Mucosa of descending colon (tissue), 3 donors: ENCODE results near the gene RNF144A. TPM values are rescaled to one million over a fixed set of nuclear protein-coding genes. Genes with fewer than 3 reads are reported as not detected.

Experiments used
- ATAC-seq: fragments of 200-7000 bp; cut with Tn5 transposase; one replicate; pipeline ENCODE4 v1.9.1; 2020; ENCODE audit warnings: mild to moderate bottlenecking, moderate library complexity
- DNase-seq, 3 donors: peaks; one replicate each; pipeline ENCODE4 v3.0.0-alpha.2; 2020
- H3K36me3 ChIP-seq: fragments of 200-600 bp; one replicate; pipeline ENCODE4 v1.8.0; 2021; ENCODE audit warnings: low read depth, mild to moderate bottlenecking
- H3K4me1 ChIP-seq: fragments of 200-600 bp; one replicate; pipeline ENCODE4 v1.8.0; 2021; ENCODE audit warnings: low read depth, mild to moderate bottlenecking
- H3K4me3 ChIP-seq: fragments of 200-600 bp; one replicate; pipeline ENCODE4 v1.8.0; 2021; ENCODE audit warnings: mild to moderate bottlenecking
- H3K9me3 ChIP-seq: fragments of 200-600 bp; one replicate; pipeline ENCODE4 v1.8.0; 2021; ENCODE audit warnings: mild to moderate bottlenecking
- CTCF ChIP-seq: fragments of 200-600 bp; IDR thresholded peaks from one replicate; pipeline ENCODE4 v1.8.0; 2022; ENCODE audit warnings: antibody characterized with exemption, mild to moderate bottlenecking
- intact Hi-C, 2 donors: fragments of 100-400 bp; cut with DNase I in 1 of 2; cut with micrococcal nuclease in 1 of 2; formaldehyde crosslinking; loops; one replicate each; pipeline versions ENCODE4 v1.11.0 to v1.11.1; 2022; cut with DNase I, micrococcal nuclease
- total RNA-seq, 3 donors: library from RNA; stranded (reverse); fragmentation: NEBNext Ultra II Directional in 2 of 3; extraction: Animal tissue kit (Norgen Biotek cat#: 25700) in 2 of 3; gene quantifications; one replicate each; pipeline versions ENCODE4 v1.2.1 to v1.2.4, GENCODE V29; 2021 to 2023
- donor health status: DM: no; HTN: no; CAD: no; lungs with moderate emphysema.
- donor health status: DM: no; HTN: no; CAD: no.
- donor health status: DM: no; HTN: yes; CAD: no.

The RNF144A gene
- total RNA-seq, 3 donors from 2014 or later: 14.3 to 18.7 (median 18.3) TPM

GRCh38 chr2:7010391-7011054 is 93.3 kb downstream of the RNF144A start:
- intact Hi-C loops: no loop called here
- DNase-seq (no peak), ATAC-seq (no peak)
- Histone ChIP-seq H3K9me3 (no peaks in the 10 kb centered on the region), H3K4me3 (no peak overlapping the region), H3K4me1 (no peaks in the 10 kb centered on the region), H3K36me3 (no peaks in the 10 kb centered on the region)
- no peak for TF ChIP-seq CTCF

- no peak overlapping the region for H3K4me3 ChIP-seq
- intact Hi-C loops: no loop called here
- H3K4me1 ChIP-seq: no peaks in the 10 kb centered on the region
- ATAC-seq (no peak), DNase-seq (no peak)
- no peaks in the 10 kb centered on the region for H3K9me3 ChIP-seq
- no peaks in the 10 kb centered on the region for H3K36me3 ChIP-seq
- TF ChIP-seq CTCF: no peak
Observed at GRCh38 chr2:7011356-7012083, 94.3 kb downstream of the RNF144A start.

- no peak for ATAC-seq
- no peak for TF ChIP-seq CTCF
- H3K4me1 ChIP-seq: no peaks in the 10 kb centered on the region
- intact Hi-C loops: no loop called here
- H3K9me3 ChIP-seq: no peaks in the 10 kb centered on the region
- no peaks in the 10 kb centered on the region for H3K36me3 ChIP-seq
- no peak overlapping the region for H3K4me3 ChIP-seq
- no peak for DNase-seq
Observed at GRCh38 chr2:7012141-7012764, 95.0 kb downstream of the RNF144A start.

- no peaks in the 10 kb centered on the region for H3K4me1 ChIP-seq
- TF ChIP-seq CTCF: no peak
- no peaks in the 10 kb centered on the region for H3K36me3 ChIP-seq
- DNase-seq (no peak), ATAC-seq (no peak)
- intact Hi-C loops: no loop called here
- no peaks in the 10 kb centered on the region for H3K9me3 ChIP-seq
- no peak overlapping the region for H3K4me3 ChIP-seq
Observed at GRCh38 chr2:7013471-7014160, 96.4 kb downstream of the RNF144A start.

GRCh38 chr2:7014174-7014640 is 97.0 kb downstream of the RNF144A start:
- intact Hi-C loops: no loop called here
- ATAC-seq: peak; percentile 62
- H3K4me3 ChIP-seq: no peak overlapping the region
- no peaks in the 10 kb centered on the region for H3K36me3 ChIP-seq
- H3K9me3 ChIP-seq: no peaks in the 10 kb centered on the region
- no peak for TF ChIP-seq CTCF
- peak in 1 of 3 donors; percentile 41 for DNase-seq
- H3K4me1 ChIP-seq: no peaks in the 10 kb centered on the region
